Endometrial microvascular endothelial cells (primary cell): ENCODE results near the gene PRR12. TPM values are rescaled to one million over a fixed set of nuclear protein-coding genes. Genes with fewer than 3 reads are reported as not detected.

Source experiments
- total RNA-seq: library from RNA; depleted of rRNA; stranded (reverse); fragments of >200 nt; gene quantifications from one replicate; pipeline ENCODE4 v1.2.3, GENCODE V29; 2015; ENCODE audit errors: inconsistent ontology term

PRR12 gene
- total RNA-seq, 1 donor from 2014 or later = 7.5 TPM

Other genes with a start within 250 kb of the PRR12 start
- gene TEAD2, start 228.8 kb upstream of the PRR12 start, total RNA-seq = 86.6 TPM
- not detected for gene DKKL1, start 227.3 kb upstream of the PRR12 start, total RNA-seq
- gene KASH5, start 202.9 kb upstream of the PRR12 start, total RNA-seq = not detected
- not detected for gene PTH2, start 167.7 kb upstream of the PRR12 start, total RNA-seq
- gene GFY, start 165.8 kb upstream of the PRR12 start, total RNA-seq = not detected
- gene SLC17A7, start 149.7 kb upstream of the PRR12 start, total RNA-seq = not detected
- 97.7 TPM for gene PIH1D1, start 139.4 kb upstream of the PRR12 start, total RNA-seq
- 67.4 TPM for gene ALDH16A1, start 138.0 kb upstream of the PRR12 start, total RNA-seq
- gene FLT3LG, start 117.0 kb upstream of the PRR12 start, total RNA-seq = 2.6 TPM
- gene RPL13A, start 103.6 kb upstream of the PRR12 start, total RNA-seq = 2,035 TPM
- gene RPS11, start 94.7 kb upstream of the PRR12 start, total RNA-seq = 3,348 TPM
- 93.4 TPM for gene FCGRT, start 78.5 kb upstream of the PRR12 start, total RNA-seq
- 38.2 TPM for gene RCN3, start 63.2 kb upstream of the PRR12 start, total RNA-seq
- gene NOSIP, start 10.6 kb upstream of the PRR12 start, total RNA-seq = 107 TPM
- gene PRRG2, start 9.9 kb upstream of the PRR12 start, total RNA-seq = not detected
- 45.0 TPM for gene RRAS, start 49.0 kb downstream of the PRR12 start, total RNA-seq
- 73.5 TPM for gene SCAF1, start 51.0 kb downstream of the PRR12 start, total RNA-seq
- gene IRF3, start 74.7 kb downstream of the PRR12 start, total RNA-seq = 81.9 TPM
- gene BCL2L12, start 74.8 kb downstream of the PRR12 start, total RNA-seq = 51.6 TPM
- 456 TPM for gene PRMT1, start 86.1 kb downstream of the PRR12 start, total RNA-seq
- gene ADM5, start 98.4 kb downstream of the PRR12 start, total RNA-seq = not detected
- gene CPT1C, start 99.9 kb downstream of the PRR12 start, total RNA-seq = 9.6 TPM
- not detected for gene TSKS, start 172.1 kb downstream of the PRR12 start, total RNA-seq
- gene AP2A1, start 175.8 kb downstream of the PRR12 start, total RNA-seq = 125 TPM
- 10.6 TPM for gene FUZ, start 222.1 kb downstream of the PRR12 start, total RNA-seq
- gene MED25, start 227.1 kb downstream of the PRR12 start, total RNA-seq = 31.7 TPM